ENCODE measurements around the gene NCOA3. TPM values are rescaled to one million over a fixed set of nuclear protein-coding genes. Genes with fewer than 3 reads are reported as not detected.
A peak's percentile ranks its signal among the peaks of the same experiment; 100 is the strongest.

The NCOA3 gene
- total RNA-seq, 1 experiment from 2014 or later: 23.3 TPM

- H2BK15ac ChIP-seq (ENCODE audit: low read depth, low read length): no peak overlapping the region
- H3K56ac ChIP-seq (ENCODE audit: insufficient read length, low read depth, low read length): no peak overlapping the region
- H2AFZ ChIP-seq (ENCODE audit: low read length): no peak overlapping the region
- no peak overlapping the region for H2AK5ac ChIP-seq (ENCODE audit: insufficient read length, low read length)
- H3K27me3 ChIP-seq (ENCODE audit: insufficient read depth, low read length): no peaks in the 10 kb centered on the region
- Mint-ChIP-seq H3K9me3 (peaks cover 0 to 2% of the 10 kb centered on the region in 2 experiments; a peak in 1 of 5 replicates), H3K36me3 (ENCODE audit: insufficient read depth in 1 of 3, low read depth in 3 of 3) (peaks cover 0 to 4% (median 0%) of the 10 kb centered on the region in 3 experiments; a peak in 2 of 7 replicates), H3K4me1 (peaks cover 13 to 23% of the 10 kb centered on the region in 2 experiments), H3K27ac (peak overlapping the region in 1 of 3 experiments; percentile 91; a peak in 2 of 7 replicates), H3K4me3 (no peak overlapping the region), H3K27me3 (ENCODE audit: low read depth) (peaks cover 3% of the 10 kb centered on the region)
- no peak overlapping the region for H3K4ac ChIP-seq (ENCODE audit: low read depth, low read length)
- no peaks in the 10 kb centered on the region for H3K4me1 ChIP-seq (ENCODE audit: insufficient read depth, low read length)
- H3K4me2 ChIP-seq (ENCODE audit: insufficient read depth, insufficient read length, low read length): no peak overlapping the region
- no peak overlapping the region for H3K18ac ChIP-seq (ENCODE audit: insufficient read length, low read depth, low read length)
- no peak overlapping the region for H2BK20ac ChIP-seq (ENCODE audit: low read depth, low read length, poor library complexity, severe bottlenecking)
- H3K23ac ChIP-seq (ENCODE audit: insufficient read length, low read depth, low read length): no peak overlapping the region
- H4K20me1 ChIP-seq (ENCODE audit: control insufficient read depth, insufficient read depth, insufficient read length): no peaks in the 10 kb centered on the region
- H3K79me1 ChIP-seq (ENCODE audit: insufficient read depth, low read depth, low read length, poor library complexity, severe bottlenecking): no peaks in the 10 kb centered on the region
- H3K9ac ChIP-seq (ENCODE audit: extremely low read depth, insufficient read length, low read length): no peak overlapping the region
- H3K27ac ChIP-seq (ENCODE audit: insufficient read length, low read depth, low read length): no peak overlapping the region
- no peak overlapping the region for H4K8ac ChIP-seq (replicated peaks; ENCODE audit: insufficient read length, low read depth, low read length)
- WGBS (ENCODE audit: extremely low coverage, insufficient read length, low lambda C conversion rate): no CpG with 5 or more reads among the region's 19 CpGs
- no peak overlapping the region for H4K5ac ChIP-seq (ENCODE audit: insufficient read length, low read depth, low read length)
- H2BK5ac ChIP-seq (ENCODE audit: insufficient read length, low read length): no peak overlapping the region
- TF ChIP-seq CTCF (conservative IDR thresholded peaks at IDR 0.05): no peak
- H3K9me3 ChIP-seq (ENCODE audit: control insufficient read depth, low read depth, low read length): no peaks in the 10 kb centered on the region
- H3T11ph ChIP-seq (ENCODE audit: low read length): no peak overlapping the region
- H3K23me2 ChIP-seq (ENCODE audit: insufficient read length, low read depth, low read length, poor library complexity, severe bottlenecking): no peaks in the 10 kb centered on the region
- H2BK12ac ChIP-seq (ENCODE audit: insufficient read length, low read depth, low read length): no peak overlapping the region
- no peaks in the 10 kb centered on the region for H3K79me2 ChIP-seq (ENCODE audit: insufficient read depth, low read length)
- H3K14ac ChIP-seq (ENCODE audit: insufficient read depth, low read length): no peak overlapping the region; the same call in 1 of the 2 replicates
- no peak overlapping the region for H2BK120ac ChIP-seq (ENCODE audit: low read depth, low read length, poor library complexity, severe bottlenecking)
- H4K91ac ChIP-seq (ENCODE audit: insufficient read length, low read depth, low read length): no peak overlapping the region
- DNase-seq: no peak
Measured at GRCh38 chr20:47667531-47668312, 166.0 kb downstream of the NCOA3 start.

Data from H9 (cell line).